Measurements from ENCODE around the gene KDM4B.

DNA sequence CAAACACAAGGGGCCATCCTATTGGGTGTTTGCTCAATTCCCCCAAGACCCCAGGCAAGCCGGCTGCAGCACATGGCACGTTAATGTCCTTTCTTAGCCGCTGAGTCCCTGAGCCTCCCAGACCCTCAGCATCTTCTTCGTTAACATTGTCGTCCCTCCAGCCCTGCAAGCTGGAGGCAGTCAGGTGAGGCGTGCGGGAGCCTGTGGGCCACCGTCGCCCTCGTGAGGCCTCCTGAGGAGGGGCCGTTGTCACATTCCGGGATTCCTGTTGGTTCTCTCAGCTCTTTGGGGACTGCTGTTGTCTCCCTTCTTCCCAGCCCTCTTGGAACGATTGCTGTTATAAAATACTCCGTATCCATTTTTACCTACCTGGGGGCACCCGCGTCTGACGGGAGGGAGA, 140.6 kb downstream of the KDM4B start:
- TF ChIP-seq, protein P1, sequence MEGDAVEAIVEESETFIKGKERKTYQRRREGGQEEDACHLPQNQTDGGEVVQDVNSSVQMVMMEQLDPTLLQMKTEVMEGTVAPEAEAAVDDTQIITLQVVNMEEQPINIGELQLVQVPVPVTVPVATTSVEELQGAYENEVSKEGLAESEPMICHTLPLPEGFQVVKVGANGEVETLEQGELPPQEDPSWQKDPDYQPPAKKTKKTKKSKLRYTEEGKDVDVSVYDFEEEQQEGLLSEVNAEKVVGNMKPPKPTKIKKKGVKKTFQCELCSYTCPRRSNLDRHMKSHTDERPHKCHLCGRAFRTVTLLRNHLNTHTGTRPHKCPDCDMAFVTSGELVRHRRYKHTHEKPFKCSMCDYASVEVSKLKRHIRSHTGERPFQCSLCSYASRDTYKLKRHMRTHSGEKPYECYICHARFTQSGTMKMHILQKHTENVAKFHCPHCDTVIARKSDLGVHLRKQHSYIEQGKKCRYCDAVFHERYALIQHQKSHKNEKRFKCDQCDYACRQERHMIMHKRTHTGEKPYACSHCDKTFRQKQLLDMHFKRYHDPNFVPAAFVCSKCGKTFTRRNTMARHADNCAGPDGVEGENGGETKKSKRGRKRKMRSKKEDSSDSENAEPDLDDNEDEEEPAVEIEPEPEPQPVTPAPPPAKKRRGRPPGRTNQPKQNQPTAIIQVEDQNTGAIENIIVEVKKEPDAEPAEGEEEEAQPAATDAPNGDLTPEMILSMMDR (IDR thresholded peaks at IDR 0.05; ENCODE audit: insufficient read depth, low read length): no peak
- TF ChIP-seq POLR2AphosphoS5 (IDR thresholded peaks at IDR 0.05; ENCODE audit: low read depth): no peak
